Measurements from ENCODE around the gene SOX6. TPM values are rescaled to one million over a fixed set of nuclear protein-coding genes. Genes with fewer than 3 reads are reported as not detected.

SOX6 gene
- total and polyA plus RNA-seq, 12 donors, result 0.71 to 13.9 (median 6.7) TPM

DNA sequence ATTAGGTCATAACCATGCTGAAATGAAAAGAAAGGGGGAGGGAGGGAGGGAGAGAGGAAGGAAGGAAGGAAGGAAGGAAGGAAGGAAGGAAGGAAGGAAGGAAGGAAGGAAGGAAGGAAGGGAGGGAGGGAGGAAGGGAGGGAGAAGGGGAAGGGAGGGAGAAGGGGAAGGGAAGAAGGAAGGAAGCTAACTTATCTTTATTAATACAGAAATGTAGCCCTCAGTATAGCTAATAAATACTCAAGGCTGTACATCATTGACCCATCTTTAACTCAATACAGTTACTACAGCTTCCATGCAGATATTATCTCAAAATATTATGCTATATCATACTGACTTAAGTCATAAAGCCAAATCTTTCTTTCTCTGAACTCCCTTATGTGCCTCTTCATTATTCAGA lies 17.4 kb upstream of the SOX6 start:
- no peaks in the 10 kb centered on the region for H3K27me3 ChIP-seq
- no peak overlapping the region for H3K27ac ChIP-seq
- no peak for TF ChIP-seq POLR2A (IDR thresholded peaks at IDR 0.05)
- TF ChIP-seq, protein P1, sequence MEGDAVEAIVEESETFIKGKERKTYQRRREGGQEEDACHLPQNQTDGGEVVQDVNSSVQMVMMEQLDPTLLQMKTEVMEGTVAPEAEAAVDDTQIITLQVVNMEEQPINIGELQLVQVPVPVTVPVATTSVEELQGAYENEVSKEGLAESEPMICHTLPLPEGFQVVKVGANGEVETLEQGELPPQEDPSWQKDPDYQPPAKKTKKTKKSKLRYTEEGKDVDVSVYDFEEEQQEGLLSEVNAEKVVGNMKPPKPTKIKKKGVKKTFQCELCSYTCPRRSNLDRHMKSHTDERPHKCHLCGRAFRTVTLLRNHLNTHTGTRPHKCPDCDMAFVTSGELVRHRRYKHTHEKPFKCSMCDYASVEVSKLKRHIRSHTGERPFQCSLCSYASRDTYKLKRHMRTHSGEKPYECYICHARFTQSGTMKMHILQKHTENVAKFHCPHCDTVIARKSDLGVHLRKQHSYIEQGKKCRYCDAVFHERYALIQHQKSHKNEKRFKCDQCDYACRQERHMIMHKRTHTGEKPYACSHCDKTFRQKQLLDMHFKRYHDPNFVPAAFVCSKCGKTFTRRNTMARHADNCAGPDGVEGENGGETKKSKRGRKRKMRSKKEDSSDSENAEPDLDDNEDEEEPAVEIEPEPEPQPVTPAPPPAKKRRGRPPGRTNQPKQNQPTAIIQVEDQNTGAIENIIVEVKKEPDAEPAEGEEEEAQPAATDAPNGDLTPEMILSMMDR (IDR thresholded peaks at IDR 0.05), result no peak
- no peaks in the 10 kb centered on the region for H3K36me3 ChIP-seq (replicated peaks in 1 of 2)
- H3K4me3 ChIP-seq, result no peak overlapping the region
- no peak for DNase-seq
- H3K4me1 ChIP-seq (replicated peaks in 1 of 2), result no peaks in the 10 kb centered on the region
- H3K9me3 ChIP-seq (replicated peaks in 1 of 3), result no peaks in the 10 kb centered on the region
- intact Hi-C loops (cut with DNase I), result no loop called here

DNA sequence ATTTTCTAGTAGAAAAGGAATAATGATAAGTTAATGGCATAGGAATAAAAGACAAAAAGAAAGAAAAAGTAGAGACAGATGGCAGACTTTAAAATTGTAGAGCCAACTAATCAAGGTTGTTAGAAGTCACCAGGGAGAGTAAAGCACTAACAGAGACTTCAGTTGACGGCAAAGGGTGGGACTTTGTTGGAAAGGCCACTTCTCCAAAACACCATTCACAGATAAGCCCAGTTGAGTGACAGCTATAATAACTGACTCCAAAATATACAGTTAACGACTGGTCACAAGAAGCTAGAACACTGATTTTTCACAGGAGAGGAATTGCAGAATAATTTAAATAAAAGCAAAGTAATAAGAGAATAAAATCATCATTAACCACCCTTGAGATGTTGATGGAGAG lies 16.0 kb upstream of the SOX6 start:
- WGBS, 4 donors, result 60 to 96% (median 76%) methylated on average over 2 of the region's 2 CpGs
- Histone ChIP-seq H3K4me3 (no peak overlapping the region), H3K36me3 (replicated peaks in 1 of 2) (no peaks in the 10 kb centered on the region), H3K27ac (no peak overlapping the region), H3K4me1 (replicated peaks in 1 of 2) (no peaks in the 10 kb centered on the region), H3K9me3 (replicated peaks in 1 of 3) (no peaks in the 10 kb centered on the region), H3K27me3 (no peaks in the 10 kb centered on the region)
- intact Hi-C loops (cut with DNase I), result no loop called here
- TF ChIP-seq, protein P1 (IDR thresholded peaks at IDR 0.05), result no peak
- no peak for TF ChIP-seq POLR2A (IDR thresholded peaks at IDR 0.05)
- DNase-seq, result no peak

DNA sequence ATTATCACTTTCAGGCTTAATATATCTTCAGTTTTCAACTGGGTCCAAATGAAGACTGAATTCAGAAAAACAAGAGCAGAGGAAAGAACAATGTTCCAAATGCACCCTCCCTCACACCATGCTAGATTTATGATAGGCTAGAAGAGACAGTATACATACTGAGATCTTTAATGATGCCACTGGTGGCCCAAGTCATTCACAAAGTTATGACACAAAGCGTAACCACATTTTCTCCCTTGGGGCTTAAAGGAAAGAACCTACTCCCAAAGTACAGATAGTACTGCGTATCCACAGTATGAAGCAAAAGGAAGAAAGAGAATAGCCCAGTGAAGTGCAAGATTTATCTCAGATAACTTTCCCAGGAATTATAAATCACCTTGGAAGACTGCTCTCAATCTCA lies 10.9 kb upstream of the SOX6 start:
- no peak for DNase-seq
- intact Hi-C loops (cut with DNase I), result no loop called here
- no peak for TF ChIP-seq POLR2A (IDR thresholded peaks at IDR 0.05)
- TF ChIP-seq, protein P1 (IDR thresholded peaks at IDR 0.05), result no peak
- Histone ChIP-seq H3K36me3 (replicated peaks in 1 of 2) (no peaks in the 10 kb centered on the region), H3K9me3 (replicated peaks in 1 of 3) (no peaks in the 10 kb centered on the region), H3K4me3 (no peak overlapping the region), H3K27ac (no peak overlapping the region), H3K4me1 (replicated peaks in 1 of 2) (no peaks in the 10 kb centered on the region), H3K27me3 (no peaks in the 10 kb centered on the region)
- 92 to 100% (median 98%) methylated on average over 2 of the region's 2 CpGs for WGBS, 4 donors

DNA sequence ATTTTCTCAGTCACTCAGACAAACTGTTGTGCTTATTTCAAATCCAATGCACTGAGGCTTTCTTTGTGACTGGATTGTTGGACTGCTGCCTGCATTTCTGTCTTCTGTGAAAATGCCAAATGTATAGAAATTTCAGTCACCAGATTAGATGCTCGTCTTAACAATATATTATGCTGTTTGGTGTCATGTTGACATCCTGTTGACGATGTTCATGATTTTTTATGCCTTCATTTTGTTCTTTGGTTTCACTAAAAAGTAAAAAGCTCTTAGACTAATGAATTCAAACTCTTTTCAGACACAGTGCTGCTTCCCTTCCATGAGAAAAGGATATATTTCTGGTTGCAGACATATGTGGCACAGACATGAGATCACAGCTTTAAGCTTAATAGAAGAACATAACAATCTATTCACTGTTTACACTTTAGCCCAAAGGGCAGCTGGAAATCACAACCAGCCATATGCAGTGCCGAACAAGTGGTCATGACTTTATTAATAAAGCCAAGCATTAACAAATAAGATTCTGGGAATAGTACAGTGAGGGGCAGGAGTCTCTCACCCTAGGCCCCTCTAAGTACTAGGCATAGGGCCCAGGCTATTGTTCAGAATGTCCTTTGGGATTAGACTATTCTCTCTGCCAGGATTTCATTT lies 9.4 kb upstream of the SOX6 start:
- H3K9me3 ChIP-seq (replicated peaks in 1 of 3), result no peaks in the 10 kb centered on the region
- no peaks in the 10 kb centered on the region for H3K27me3 ChIP-seq
- no peaks in the 10 kb centered on the region for H3K4me1 ChIP-seq (replicated peaks in 1 of 2)
- intact Hi-C loops (cut with DNase I), result no loop called here
- no peak overlapping the region for H3K27ac ChIP-seq
- H3K4me3 ChIP-seq, result no peak overlapping the region
- no peaks in the 10 kb centered on the region for H3K36me3 ChIP-seq (replicated peaks in 1 of 2)
- TF ChIP-seq POLR2A (IDR thresholded peaks at IDR 0.05), result no peak
- TF ChIP-seq, protein P1 (IDR thresholded peaks at IDR 0.05), result no peak
- no peak for DNase-seq
- 69 to 78% (median 74%) methylated on average over 3 of the region's 3 CpGs for WGBS, 4 donors
